IPS-NIHi7 (cell line): Measurements from ENCODE around the gene PDK4.
"Not testable (repeated sequence)": the region's sequence is repeated elsewhere in the genome, so short reads cannot be mapped to it uniquely, and the experiment has no call there.

ENCODE experiments used
- DNase-seq: peaks from one replicate; pipeline ENCODE4 v3.0.0; 2012; ENCODE audit warnings: mixed read lengths; ENCODE audit errors: extremely low spot score

PDK4 gene

GRCh38 chr7:95569720-95570119, 26.6 kb downstream of the PDK4 start:
- no peak for DNase-seq

- no peak for DNase-seq
These were observed 35.6 kb downstream of the PDK4 start for GRCh38 chr7:95560674-95561073.

- no peak for DNase-seq
These were observed 37.5 kb downstream of the PDK4 start for GRCh38 chr7:95558864-95559263.

- no peak for DNase-seq
These were observed 39.5 kb downstream of the PDK4 start for GRCh38 chr7:95556777-95557176.

- DNase-seq: no peak
These were observed 42.4 kb downstream of the PDK4 start for GRCh38 chr7:95553939-95554338.

GRCh38 chr7:95552010-95552926, 44.0 kb downstream of the PDK4 start:
- DNase-seq: not testable (repeated sequence)

- no peak for DNase-seq
These were observed 45.8 kb downstream of the PDK4 start for GRCh38 chr7:95550546-95550945.

- DNase-seq: peak; percentile 58
These were observed 46.3 kb downstream of the PDK4 start for GRCh38 chr7:95549818-95550529.

- DNase-seq: no peak
These were observed 48.7 kb downstream of the PDK4 start for GRCh38 chr7:95547361-95548348.

GRCh38 chr7:95546647-95547046, 49.7 kb downstream of the PDK4 start:
- no peak for DNase-seq

- DNase-seq: no peak
These were observed 50.6 kb downstream of the PDK4 start for GRCh38 chr7:95545673-95546072.

GRCh38 chr7:95545007-95545615, 51.2 kb downstream of the PDK4 start:
- peak; percentile 60 for DNase-seq

- no peak for DNase-seq
These were observed 52.1 kb downstream of the PDK4 start for GRCh38 chr7:95544171-95544570.

GRCh38 chr7:95543312-95543711, 53.0 kb downstream of the PDK4 start:
- no peak for DNase-seq

GRCh38 chr7:95540366-95540765, 56.0 kb downstream of the PDK4 start:
- no peak for DNase-seq

GRCh38 chr7:95539426-95539825, 56.9 kb downstream of the PDK4 start:
- DNase-seq: no peak

GRCh38 chr7:95537468-95537867, 58.8 kb downstream of the PDK4 start:
- DNase-seq: no peak

- DNase-seq: no peak
These were observed 59.5 kb downstream of the PDK4 start for GRCh38 chr7:95536656-95537311.

- DNase-seq: no peak
These were observed 60.7 kb downstream of the PDK4 start for GRCh38 chr7:95535662-95536061.

- DNase-seq: no peak
These were observed 61.5 kb downstream of the PDK4 start for GRCh38 chr7:95534796-95535195.
